Inflammatory macrophage treated with lipopolysaccharide for 4 hours (primary cell): ENCODE results near the gene RABGGTA.

Experiments used
- DNase-seq: peaks from one replicate; pipeline ENCODE4 v3.0.0-alpha.2; 2020

Gene RABGGTA

GRCh38 chr14:24271134-24271833, at the start of gene RABGGTA:
TSS of gene RABGGTA (minus strand) at chr14:24271597. CDS start at chr14:24271115, 482 bp downstream.
- peak; percentile 85 for DNase-seq

- DNase-seq = peak; percentile 42
Observed at GRCh38 chr14:24317141-24317928, 45.9 kb upstream of the RABGGTA start.

GRCh38 chr14:24316597-24316950, 45.2 kb upstream of the RABGGTA start:
- DNase-seq = no peak

- DNase-seq = no peak
Observed at GRCh38 chr14:24315807-24316596, 44.6 kb upstream of the RABGGTA start.

GRCh38 chr14:24315243-24315806, 43.9 kb upstream of the RABGGTA start:
- peak; percentile 43 for DNase-seq

GRCh38 chr14:24314377-24315193, 43.2 kb upstream of the RABGGTA start:
- DNase-seq = no peak

GRCh38 chr14:24313913-24314312, 42.5 kb upstream of the RABGGTA start:
- DNase-seq = peak; percentile 29

- DNase-seq = peak; percentile 91
Observed at GRCh38 chr14:24312736-24313507, 41.5 kb upstream of the RABGGTA start.

- peak; percentile 87 for DNase-seq
Observed at GRCh38 chr14:24311837-24312615, 40.6 kb upstream of the RABGGTA start.

- no peak for DNase-seq
Observed at GRCh38 chr14:24310646-24311604, 39.5 kb upstream of the RABGGTA start, which contains the start of gene LTB4R. TSS of gene LTB4R (plus strand) at chr14:24311502. CDS start at chr14:24315652, 4,150 bp downstream.

- DNase-seq = no peak
Observed at GRCh38 chr14:24310265-24310645, 38.9 kb upstream of the RABGGTA start.

GRCh38 chr14:24309538-24310264, 38.3 kb upstream of the RABGGTA start, which contains the start of gene LTB4R2:
TSS of gene LTB4R2 (plus strand) at chr14:24310140. CDS start at chr14:24310665, 525 bp downstream.
- no peak for DNase-seq

- DNase-seq = no peak
Observed at GRCh38 chr14:24308342-24309124, 37.1 kb upstream of the RABGGTA start.

GRCh38 chr14:24307575-24308341, 36.4 kb upstream of the RABGGTA start, which contains the start of gene CIDEB:
TSS of gene CIDEB (minus strand) at chr14:24307977. CDS start at chr14:24307858, 119 bp downstream.
- peak; percentile 80 for DNase-seq

- DNase-seq = no peak
Observed at GRCh38 chr14:24307156-24307574, 35.8 kb upstream of the RABGGTA start.

GRCh38 chr14:24304019-24304387, 32.6 kb upstream of the RABGGTA start:
- DNase-seq = no peak
